Neural cell (in vitro differentiated cells): Measurements from ENCODE around the gene RNF215. TPM values are rescaled to one million over a fixed set of nuclear protein-coding genes. Genes with fewer than 3 reads are reported as not detected.

Source experiments
- H2AFZ ChIP-seq: fragments of 200-600, 300-800 bp; sonication (generic), shearing (Covaris generic); 2 replicates; pipeline ENCODE4 v1.6.0; 2014; ENCODE audit warnings: low read depth, mild to moderate bottlenecking, antibody characterized with exemption, low read length, moderate library complexity
- H3F3A ChIP-seq: fragments of 200-600 bp; shearing (Covaris generic); 2 replicates; pipeline ENCODE4 v1.6.1; 2016; ENCODE audit warnings: mild to moderate bottlenecking, moderate library complexity, mixed read lengths, antibody characterized with exemption, low read length; ENCODE audit not compliant: insufficient read depth, poor library complexity, severe bottlenecking
- H3K27ac ChIP-seq: fragments of 200-600, 300-800 bp; sonication (generic), shearing (Covaris generic); 2 replicates; pipeline ENCODE4 v1.5.1; 2014; ENCODE audit warnings: mild to moderate bottlenecking, low read length, moderate library complexity
- H3K27me3 ChIP-seq: fragments of 300-800, 200-600 bp; sonication (generic), shearing (Covaris generic); 2 replicates; pipeline ENCODE4 v1.6.0; 2014; ENCODE audit warnings: mild to moderate bottlenecking, low read depth, low read length, moderate library complexity; ENCODE audit not compliant: insufficient read depth
- H3K36me3 ChIP-seq: fragments of 300-800, 200-600 bp; sonication (generic), shearing (Covaris generic); 2 replicates; pipeline ENCODE4 v1.5.1; 2014; ENCODE audit warnings: mild to moderate bottlenecking, antibody characterized with exemption, low read length, moderate library complexity; ENCODE audit not compliant: insufficient read depth
- H3K4me2 ChIP-seq: fragments of 300-800, 200-600 bp; sonication (generic), shearing (Covaris generic); 2 replicates; pipeline ENCODE4 v1.6.0; 2014; ENCODE audit warnings: mild to moderate bottlenecking, low read length
- H3K4me3 ChIP-seq: fragments of 300-800, 200-600 bp; sonication (generic), shearing (Covaris generic); 2 replicates; pipeline ENCODE4 v1.5.1; 2014; ENCODE audit warnings: mild to moderate bottlenecking, low read length, moderate library complexity
- H3K79me2 ChIP-seq: fragments of 200-600 bp; shearing (Covaris generic); replicated peaks from 2 replicates; pipeline ENCODE4 v1.6.0; 2014; ENCODE audit warnings: mild to moderate bottlenecking, low read length, moderate library complexity; ENCODE audit not compliant: insufficient read depth
- H3K9ac ChIP-seq: fragments of 300-800, 200-600 bp; sonication (generic), shearing (Covaris generic); 2 replicates; pipeline ENCODE4 v1.6.1; 2016; ENCODE audit warnings: mild to moderate bottlenecking, low read length, mixed read lengths
- H3K9me2 ChIP-seq: fragments of 200-600 bp; shearing (Covaris generic); 2 replicates; pipeline ENCODE4 v1.6.1; 2016; ENCODE audit warnings: mild to moderate bottlenecking, low read length, mixed read lengths; ENCODE audit not compliant: insufficient read depth
- H3K9me3 ChIP-seq: fragments of 200-600, 300-800 bp; sonication (generic), shearing (Covaris generic); 2 replicates; pipeline ENCODE4 v1.6.1; 2016; ENCODE audit warnings: mild to moderate bottlenecking, mixed run types, low read length, moderate library complexity, mixed read lengths
- H4K20me1 ChIP-seq: fragments of 200-600 bp; shearing (Covaris generic); 2 replicates; pipeline ENCODE4 v1.6.1; 2016; ENCODE audit warnings: mild to moderate bottlenecking, mixed run types; ENCODE audit not compliant: insufficient read depth
- CTCF ChIP-seq: fragments of 450-650 bp; IDR thresholded peaks from 2 replicates; pipeline ENCODE4 v1.5.1; 2014; ENCODE audit warnings: antibody characterized with exemption, mild to moderate bottlenecking, moderate library complexity; ENCODE audit not compliant: poor library complexity, severe bottlenecking
- EP300 ChIP-seq: fragments of 450-650 bp; conservative IDR thresholded peaks from 2 replicates; pipeline ENCODE4 v1.6.1; 2014; ENCODE audit warnings: antibody characterized with exemption, mild to moderate bottlenecking, moderate library complexity; ENCODE audit not compliant: poor library complexity, severe bottlenecking
- EZH2 ChIP-seq: fragments of 200-600, 300-800 bp; shearing (Covaris generic), sonication (generic); IDR thresholded peaks from 2 replicates; pipeline ENCODE4 v1.6.1; 2014; ENCODE audit warnings: antibody characterized with exemption, low read length, borderline replicate concordance, mild to moderate bottlenecking; ENCODE audit not compliant: insufficient read depth, poor library complexity, severe bottlenecking
- MXI1 ChIP-seq: fragments of 450-650 bp; conservative IDR thresholded peaks from 2 replicates; pipeline ENCODE4 v1.6.1; 2014; ENCODE audit warnings: antibody characterized with exemption, mild to moderate bottlenecking; ENCODE audit not compliant: poor library complexity, severe bottlenecking
- POLR2AphosphoS5 ChIP-seq: IDR thresholded peaks from 2 replicates; pipeline ENCODE4 v1.6.1; 2012
- RAD21 ChIP-seq: fragments of 450-650 bp; conservative IDR thresholded peaks from 2 replicates; pipeline ENCODE4 v1.6.1; 2014; ENCODE audit warnings: antibody characterized with exemption, mild to moderate bottlenecking, moderate library complexity
- REST ChIP-seq: IDR thresholded peaks from 2 replicates; pipeline ENCODE4 v1.6.1; 2012; ENCODE audit warnings: borderline replicate concordance
- SMC3 ChIP-seq: fragments of 450-650 bp; conservative IDR thresholded peaks from 2 replicates; pipeline ENCODE4 v1.6.1; 2014; ENCODE audit warnings: antibody characterized with exemption, mild to moderate bottlenecking, moderate library complexity; ENCODE audit not compliant: poor library complexity
- TAF1 ChIP-seq: IDR thresholded peaks from 2 replicates; pipeline ENCODE4 v1.6.1; 2012; ENCODE audit warnings: low read depth
- polyA plus RNA-seq: library from polyadenylated mRNA; depleted of rRNA; stranded (reverse); fragments of >200 nt; gene quantifications from 2 replicates; pipeline ENCODE4 v1.2.3, GENCODE V29; 2014

RNF215 gene
- polyA plus RNA-seq, 1 donor from 2014 or later = 28.3 TPM

GRCh38 chr22:30435674-30436126 lies 48.5 kb upstream of the RNF215 start:
- Histone ChIP-seq H3K4me2 (no peak overlapping the region), H3F3A (no peaks in the 10 kb centered on the region), H3K9ac (no peak overlapping the region), H3K27ac (no peak overlapping the region), H3K27me3 (no peaks in the 10 kb centered on the region), H3K4me3 (no peak overlapping the region), H2AFZ (no peak overlapping the region), H3K36me3 (no peaks in the 10 kb centered on the region), H4K20me1 (no peaks in the 10 kb centered on the region), H3K9me2 (no peaks in the 10 kb centered on the region), H3K79me2 (no peaks in the 10 kb centered on the region), H3K9me3 (no peaks in the 10 kb centered on the region)
- no peak for TF ChIP-seq MXI1
- no peak for TF ChIP-seq EZH2
- TF ChIP-seq REST = no peak
- TF ChIP-seq POLR2AphosphoS5 = no peak
- no peak for TF ChIP-seq CTCF
- no peak for TF ChIP-seq EP300
- TF ChIP-seq RAD21 = no peak
- TF ChIP-seq SMC3 = no peak
- no peak for TF ChIP-seq TAF1

- H3K4me2 ChIP-seq = no peak overlapping the region
- H3K9me2 ChIP-seq = no peaks in the 10 kb centered on the region
- no peak overlapping the region for H2AFZ ChIP-seq
- no peaks in the 10 kb centered on the region for H3F3A ChIP-seq
- H3K27me3 ChIP-seq = no peaks in the 10 kb centered on the region
- H3K9me3 ChIP-seq = no peaks in the 10 kb centered on the region
- no peak overlapping the region for H3K9ac ChIP-seq
- H4K20me1 ChIP-seq = no peaks in the 10 kb centered on the region
- H3K36me3 ChIP-seq = no peaks in the 10 kb centered on the region
- no peak overlapping the region for H3K27ac ChIP-seq
- TF ChIP-seq REST = no peak
- TF ChIP-seq EZH2 = no peak
- H3K4me3 ChIP-seq = no peak overlapping the region
- no peaks in the 10 kb centered on the region for H3K79me2 ChIP-seq
These were observed 47.6 kb upstream of the RNF215 start for GRCh38 chr22:30434843-30435242.
